OCI-M2 (cell line): ENCODE measurements around the gene OR5AR1.
"Not testable (repeated sequence)": the region's sequence is repeated elsewhere in the genome, so short reads cannot be mapped to it uniquely, and the experiment has no call there.

ENCODE experiments used
- DNase-seq: peaks from one replicate; lab custom pipeline; 2025; ENCODE audit not compliant: unreplicated experiment; lab: John Stamatoyannopoulos, UW

Gene OR5AR1

GRCh38 chr11:56663386-56663785, at the start of gene OR5AR1:
Gene OR5AR1, plus strand, starts transcription at chr11:56663686. Its CDS starts 0 bp downstream, at chr11:56663686.
- DNase-seq, result no peak

GRCh38 chr11:56624661-56625110, 38.8 kb upstream of the OR5AR1 start:
- DNase-seq, result no peak

- DNase-seq, result no peak
These were observed 37.5 kb upstream of the OR5AR1 start for GRCh38 chr11:56625946-56626345.

GRCh38 chr11:56632329-56632728, 31.2 kb upstream of the OR5AR1 start:
- no peak for DNase-seq

GRCh38 chr11:56636861-56637260, 26.6 kb upstream of the OR5AR1 start:
- no peak for DNase-seq

GRCh38 chr11:56637500-56637899, 26.0 kb upstream of the OR5AR1 start:
- no peak for DNase-seq

GRCh38 chr11:56642339-56642738, 21.1 kb upstream of the OR5AR1 start, which contains the start of gene OR5AP2:
Gene OR5AP2, minus strand, starts transcription at chr11:56642439. Its CDS starts 0 bp downstream, at chr11:56642439.
- no peak for DNase-seq

- no peak for DNase-seq
These were observed 3.7 kb upstream of the OR5AR1 start for GRCh38 chr11:56659755-56660154.

- DNase-seq, result no peak
These were observed 7.5 kb downstream of the OR5AR1 start for GRCh38 chr11:56670984-56671383.

GRCh38 chr11:56688554-56689100, 25.1 kb downstream of the OR5AR1 start:
- no peak for DNase-seq

- DNase-seq, result not testable (repeated sequence)
These were observed 27.7 kb downstream of the OR5AR1 start for GRCh38 chr11:56691179-56691578.

GRCh38 chr11:56693428-56693827, 29.9 kb downstream of the OR5AR1 start:
- no peak for DNase-seq

GRCh38 chr11:56698795-56699194, 35.3 kb downstream of the OR5AR1 start, which contains the start of gene OR9G1:
Gene OR9G1, plus strand, starts transcription at chr11:56699095. Its CDS starts 1,293 bp downstream, at chr11:56700388.
- DNase-seq, result no peak

GRCh38 chr11:56700242-56700913, 36.9 kb downstream of the OR5AR1 start:
- DNase-seq, result no peak

- no peak for DNase-seq
These were observed 37.5 kb downstream of the OR5AR1 start for GRCh38 chr11:56700914-56701485.

- no peak for DNase-seq
These were observed 42.4 kb downstream of the OR5AR1 start for GRCh38 chr11:56705784-56706396.

GRCh38 chr11:56706486-56706885, 43.0 kb downstream of the OR5AR1 start:
- no peak for DNase-seq

- DNase-seq, result no peak
These were observed 50.7 kb downstream of the OR5AR1 start for GRCh38 chr11:56714206-56714605.
